Gastrocnemius medialis (tissue), 4 donors: Measurements from ENCODE around the gene YKT6.

Experiments used
- POLR2A ChIP-seq, 2 donors: fragments of 450-650 bp; IDR thresholded peaks; one replicate each; pipeline ENCODE4 v1.6.1; 2017; ENCODE audit warnings: antibody characterized with exemption in 2 of 2, mild to moderate bottlenecking in 2 of 2, moderate library complexity in 2 of 2
- TF ChIP-seq, protein P1 (sequence below), 5 experiments: fragments of 450-650 bp in 3 of 5; fragments of 200-600 bp in 2 of 5; sonication (generic) in 2 of 5; IDR thresholded peaks in 4 of 5; conservative IDR thresholded peaks in 1 of 5; 1 replicate in 4 of 5; 2 replicates in 1 of 5; pipeline ENCODE4 v1.5.1; 2016 to 2019; ENCODE audit warnings: antibody characterized with exemption in 5 of 5, mild to moderate bottlenecking in 3 of 5, moderate library complexity in 3 of 5

GRCh38 chr7:44200699-44201461, at the start of gene YKT6:
- TF ChIP-seq, protein P1, sequence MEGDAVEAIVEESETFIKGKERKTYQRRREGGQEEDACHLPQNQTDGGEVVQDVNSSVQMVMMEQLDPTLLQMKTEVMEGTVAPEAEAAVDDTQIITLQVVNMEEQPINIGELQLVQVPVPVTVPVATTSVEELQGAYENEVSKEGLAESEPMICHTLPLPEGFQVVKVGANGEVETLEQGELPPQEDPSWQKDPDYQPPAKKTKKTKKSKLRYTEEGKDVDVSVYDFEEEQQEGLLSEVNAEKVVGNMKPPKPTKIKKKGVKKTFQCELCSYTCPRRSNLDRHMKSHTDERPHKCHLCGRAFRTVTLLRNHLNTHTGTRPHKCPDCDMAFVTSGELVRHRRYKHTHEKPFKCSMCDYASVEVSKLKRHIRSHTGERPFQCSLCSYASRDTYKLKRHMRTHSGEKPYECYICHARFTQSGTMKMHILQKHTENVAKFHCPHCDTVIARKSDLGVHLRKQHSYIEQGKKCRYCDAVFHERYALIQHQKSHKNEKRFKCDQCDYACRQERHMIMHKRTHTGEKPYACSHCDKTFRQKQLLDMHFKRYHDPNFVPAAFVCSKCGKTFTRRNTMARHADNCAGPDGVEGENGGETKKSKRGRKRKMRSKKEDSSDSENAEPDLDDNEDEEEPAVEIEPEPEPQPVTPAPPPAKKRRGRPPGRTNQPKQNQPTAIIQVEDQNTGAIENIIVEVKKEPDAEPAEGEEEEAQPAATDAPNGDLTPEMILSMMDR (IDR thresholded peaks at IDR 0.05 in 4 of 5, conservative IDR thresholded peaks at IDR 0.05 in 1 of 5) = peak; percentile 66 to 74 (median 70)
- peak; percentile 77 to 92 for TF ChIP-seq POLR2A (IDR thresholded peaks at IDR 0.05)
